ENCODE results near the gene DAG1.

GRCh38 chr3:49582177-49582576 lies 112.1 kb downstream of the DAG1 start:
- TF ChIP-seq YY1 (IDR thresholded peaks at IDR 0.05; ENCODE audit: insufficient read depth, insufficient read length) (no peak), SUZ12 (IDR thresholded peaks at IDR 0.05; ENCODE audit: extremely low read depth, insufficient read depth, insufficient read length) (no peak), ZNF274 (IDR thresholded peaks at IDR 0.05; ENCODE audit: low read depth, low read length) (no peak)

All from NT2/D1 (cell line).